Endothelial cell of umbilical vein (primary cell): Measurements from ENCODE around the gene KLK1. TPM values are rescaled to one million over a fixed set of nuclear protein-coding genes. Genes with fewer than 3 reads are reported as not detected.

Experiments used
- BruUV-seq: library from RNA; stranded (reverse); fragments of 400-500 nt; replicated peaks from 2 replicates; lab custom pipeline; 2021; lab: Mats Ljungman, UMichigan
- CTCF ChIA-PET: fragments of 300-600, 350-600 bp; sonication (Branson Sonifier 250); formaldehyde crosslinking; loops from one replicate; lab custom pipeline; 2021; ENCODE audit warnings: antibody characterized with exemption, inconsistent platforms; lab: Charles Lee
- POLR2A ChIA-PET: fragments of 300-600, 350-600 bp; sonication (Branson Sonifier 250); formaldehyde crosslinking; loops from one replicate; lab custom pipeline; 2021; ENCODE audit warnings: antibody characterized with exemption, inconsistent platforms; lab: Charles Lee
- DNase-seq: peaks from one replicate; pipeline ENCODE4 v3.0.0-alpha.2; 2011; ENCODE audit warnings: low read depth, low spot score
- FAIRE-seq: peaks from 2 replicates; lab custom pipeline; 2011; peaks lifted over from hg19 to GRCh38; lab: Jason Lieb, UNC
- H2AFZ ChIP-seq: 2 replicates; pipeline ENCODE4 v1.6.0; 2012; ENCODE audit warnings: low read depth, low read length, control low read depth, inconsistent platforms
- H3K27ac ChIP-seq: 2 replicates; pipeline ENCODE4 v1.5.1; 2011; ENCODE audit warnings: low read depth, mild to moderate bottlenecking, control low read depth, low read length, moderate library complexity; ENCODE audit not compliant: insufficient read depth
- H3K27me3 ChIP-seq, 2 experiments: 2 replicates each; pipeline versions ENCODE4 v1.6.0 to v1.6.1; 2011; ENCODE audit warnings: low read length in 2 of 2, mixed read lengths in 1 of 2; ENCODE audit not compliant: control insufficient read depth in 2 of 2, insufficient read depth in 2 of 2
- H3K36me3 ChIP-seq, 2 experiments: 2 replicates in 1 of 2; 3 replicates in 1 of 2; pipeline ENCODE4 v1.5.1; 2011; ENCODE audit warnings: low read length in 2 of 2, mild to moderate bottlenecking in 1 of 2, moderate library complexity in 1 of 2; ENCODE audit not compliant: control insufficient read depth in 2 of 2, insufficient read depth in 2 of 2; ENCODE audit errors: extremely low read depth in 1 of 2
- H3K4me1 ChIP-seq: 3 replicates; pipeline ENCODE4 v1.5.1; 2011; ENCODE audit warnings: mild to moderate bottlenecking, low read length; ENCODE audit not compliant: control insufficient read depth, insufficient read depth; ENCODE audit errors: extremely low read depth
- H3K4me2 ChIP-seq: 2 replicates; pipeline ENCODE4 v1.6.1; 2011; ENCODE audit warnings: low read length, control low read depth, mixed read lengths; ENCODE audit not compliant: insufficient read depth
- H3K4me3 ChIP-seq, 3 experiments: fragments of 200-600 bp in 1 of 3; sonication (generic), shearing (Covaris generic) in 1 of 3; replicated peaks in 1 of 3; 2 replicates each; pipeline ENCODE4 v1.5.1; 2011 to 2016; ENCODE audit warnings: control low read depth in 3 of 3, low read length in 3 of 3, mild to moderate bottlenecking in 2 of 3, inconsistent platforms in 1 of 3, low read depth in 1 of 3, moderate library complexity in 1 of 3; ENCODE audit not compliant: insufficient read depth in 1 of 3
- H3K79me2 ChIP-seq: 2 replicates; pipeline ENCODE4 v1.6.0; 2012; ENCODE audit warnings: low read length, inconsistent platforms; ENCODE audit not compliant: control insufficient read depth, insufficient read depth
- H3K9ac ChIP-seq: replicated peaks from 2 replicates; pipeline ENCODE3; 2011; ENCODE audit warnings: low read length, control low read depth; ENCODE audit not compliant: insufficient read depth; ENCODE audit errors: extremely low read depth
- H3K9me1 ChIP-seq: replicated peaks from 3 replicates; pipeline ENCODE4 v1.6.0; 2011; ENCODE audit warnings: mild to moderate bottlenecking, low read length; ENCODE audit not compliant: control insufficient read depth, insufficient read depth; ENCODE audit errors: extremely low read depth
- H3K9me3 ChIP-seq: replicated peaks from 2 replicates; pipeline ENCODE4 v1.5.1; 2012; ENCODE audit warnings: low read length, inconsistent platforms; ENCODE audit not compliant: control insufficient read depth, insufficient read depth
- H4K20me1 ChIP-seq: replicated peaks from 2 replicates; pipeline ENCODE3; 2011; ENCODE audit warnings: mild to moderate bottlenecking, low read length; ENCODE audit not compliant: control insufficient read depth, insufficient read depth; ENCODE audit errors: extremely low read depth
- EZH2 ChIP-seq: IDR thresholded peaks from 2 replicates; pipeline ENCODE4 v1.6.1; 2012; ENCODE audit warnings: borderline replicate concordance, low read depth, mild to moderate bottlenecking, moderate library complexity, low read length, inconsistent platforms; ENCODE audit not compliant: severe bottlenecking
- FOS ChIP-seq: IDR thresholded peaks from 2 replicates; pipeline ENCODE4 v1.6.1; 2011; ENCODE audit warnings: mild to moderate bottlenecking, low read length, moderate library complexity, borderline replicate concordance; ENCODE audit not compliant: insufficient read depth
- GATA2 ChIP-seq: IDR thresholded peaks from 2 replicates; pipeline ENCODE4 v1.7.0; 2011; ENCODE audit warnings: low read depth, mild to moderate bottlenecking, moderate library complexity, mixed read lengths, low read length; ENCODE audit not compliant: insufficient read length, insufficient read depth
- JUN ChIP-seq: IDR thresholded peaks from 2 replicates; pipeline ENCODE4 v1.6.1; 2011; ENCODE audit warnings: borderline replicate concordance, low read depth; ENCODE audit not compliant: insufficient read length, insufficient read depth
- MYC ChIP-seq: IDR thresholded peaks from one replicate; pipeline ENCODE4 v1.6.1; 2011; ENCODE audit warnings: mild to moderate bottlenecking, low read depth, low read length
- POLR2A ChIP-seq: IDR thresholded peaks from 2 replicates; pipeline ENCODE4 v1.6.1; 2012; ENCODE audit warnings: low read depth, mild to moderate bottlenecking, control low read depth, low read length
- POLR2AphosphoS5 ChIP-seq: IDR thresholded peaks from 2 replicates; pipeline ENCODE4 v1.6.1; 2012; ENCODE audit warnings: low read depth, mild to moderate bottlenecking, control low read depth, low read length, moderate library complexity; ENCODE audit not compliant: insufficient read depth
- dilution Hi-C: fragments of 300-500 bp; cut with MboI; formaldehyde crosslinking; loops from one replicate; pipeline ENCODE4 v1.15.0; 2019; ENCODE audit warnings: low sequenced_read_pairs; ENCODE audit not compliant: extremely low pct_ligation_motif_present
- intact Hi-C: fragments of 100-400 bp; cut with micrococcal nuclease; formaldehyde crosslinking; loops from one replicate; pipeline ENCODE4 v1.10.0; 2022
- polyA plus RNA-seq, 4 experiments: library from polyadenylated mRNA; depleted of rRNA in 3 of 4; stranded (reverse) in 3 of 4; unstranded in 1 of 4; fragments of >200 nt; gene quantifications; 2 replicates each; pipeline versions ENCODE4 v1.2.1 to v1.2.3, GENCODE V29; 2011 to 2012; ENCODE audit warnings: missing spikeins in 1 of 4
- total RNA-seq: library from RNA; stranded (reverse); gene quantifications from 2 replicates; pipeline ENCODE4 v1.2.3, GENCODE V29; 2021
- TF ChIP-seq, protein P1 (sequence below), 2 donors: IDR thresholded peaks; 1 replicate in 1 of 2; 2 replicates in 1 of 2; pipeline ENCODE4 v1.5.1; 2011; ENCODE audit warnings: low read length in 2 of 2, mild to moderate bottlenecking in 2 of 2, moderate library complexity in 2 of 2, control low read depth in 1 of 2, inconsistent platforms in 1 of 2, low read depth in 1 of 2; ENCODE audit not compliant: insufficient read depth in 1 of 2; ENCODE audit errors: extremely low read depth in 1 of 2

The KLK1 gene
- total and polyA plus RNA-seq, 2 donors (not counting 3 experiments of a cell fraction or from before 2014, with no cell fraction given): 0.08 TPM; not detected in 1

DNA sequence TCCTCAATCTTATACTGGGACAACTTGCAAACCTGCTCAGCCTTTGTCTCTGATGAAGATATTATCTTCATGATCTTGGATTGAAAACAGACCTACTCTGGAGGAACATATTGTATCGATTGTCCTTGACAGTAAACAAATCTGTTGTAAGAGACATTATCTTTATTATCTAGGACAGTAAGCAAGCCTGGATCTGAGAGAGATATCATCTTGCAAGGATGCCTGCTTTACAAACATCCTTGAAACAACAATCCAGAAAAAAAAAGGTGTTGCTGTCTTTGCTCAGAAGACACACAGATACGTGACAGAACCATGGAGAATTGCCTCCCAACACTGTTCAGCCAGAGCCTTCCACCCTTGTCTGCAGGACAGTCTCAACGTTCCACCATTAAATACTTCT, 27.2 kb upstream of the KLK1 start:
- POLR2A ChIA-PET: no interaction called here
- no peaks in the 10 kb centered on the region for H3K4me1 ChIP-seq
- no peak for FAIRE-seq
- no peaks in the 10 kb centered on the region for H3K27me3 ChIP-seq
- no peak overlapping the region for H2AFZ ChIP-seq
- no peak overlapping the region for H3K9ac ChIP-seq
- H3K79me2 ChIP-seq: no peaks in the 10 kb centered on the region
- no peaks in the 10 kb centered on the region for H3K36me3 ChIP-seq
- CTCF ChIA-PET: no interaction called here
- H3K4me2 ChIP-seq: no peak overlapping the region
- H3K9me1 ChIP-seq: no peaks in the 10 kb centered on the region
- BruUV-seq: no TSS peak
- dilution Hi-C loops (no loop called here), intact Hi-C loops (no loop called here)
- DNase-seq: no peak
- no peak overlapping the region for H3K4me3 ChIP-seq
- no peak overlapping the region for H3K27ac ChIP-seq
- TF ChIP-seq EZH2: no peak
- no peak for TF ChIP-seq POLR2A
- TF ChIP-seq MYC: no peak
- no peak for TF ChIP-seq GATA2
- TF ChIP-seq POLR2AphosphoS5: no peak
- no peak for TF ChIP-seq JUN
- H3K9me3 ChIP-seq: no peaks in the 10 kb centered on the region
- H4K20me1 ChIP-seq: no peaks in the 10 kb centered on the region

DNA sequence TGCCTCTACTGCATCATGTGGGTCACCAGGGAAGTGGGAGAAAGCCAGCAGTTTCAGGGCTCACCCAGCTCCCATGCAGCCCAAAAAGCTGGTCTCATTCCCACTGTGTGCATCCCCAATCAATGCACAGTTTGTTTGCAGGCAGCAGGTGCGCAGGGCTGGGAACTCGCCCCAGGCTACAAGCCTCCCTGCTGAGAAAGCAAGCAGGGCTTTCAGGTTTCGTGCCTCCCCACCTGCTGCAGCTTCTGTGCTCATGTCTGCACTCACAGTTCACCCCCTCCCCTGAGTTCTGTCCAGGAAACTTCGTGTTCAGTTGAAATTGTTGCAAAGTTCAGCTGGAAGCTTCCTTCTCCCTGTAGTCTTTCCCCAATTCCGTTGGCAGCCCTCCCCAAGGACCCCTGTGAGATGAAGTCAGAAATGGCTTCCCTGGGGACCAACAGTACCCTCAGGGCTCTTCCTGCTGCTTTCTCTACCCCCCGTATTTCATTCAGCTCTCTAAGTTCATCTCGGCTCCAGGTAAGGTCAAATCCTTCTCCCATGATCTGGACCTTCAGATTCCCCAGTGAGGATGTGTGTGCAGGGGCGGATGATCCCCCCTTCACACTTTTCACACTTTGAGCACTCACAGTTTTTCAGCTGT, 20.8 kb upstream of the KLK1 start:
- no peaks in the 10 kb centered on the region for H4K20me1 ChIP-seq
- DNase-seq (no peak), FAIRE-seq (no peak)
- no TSS peak for BruUV-seq
- no peak overlapping the region for H3K4me3 ChIP-seq
- H3K9me3 ChIP-seq: no peaks in the 10 kb centered on the region
- no peaks in the 10 kb centered on the region for H3K36me3 ChIP-seq
- intact Hi-C loops (no loop called here), dilution Hi-C loops (no loop called here)
- no peak overlapping the region for H3K9ac ChIP-seq
- H3K4me2 ChIP-seq: no peak overlapping the region
- CTCF ChIA-PET: no interaction called here
- TF ChIP-seq, protein P1, sequence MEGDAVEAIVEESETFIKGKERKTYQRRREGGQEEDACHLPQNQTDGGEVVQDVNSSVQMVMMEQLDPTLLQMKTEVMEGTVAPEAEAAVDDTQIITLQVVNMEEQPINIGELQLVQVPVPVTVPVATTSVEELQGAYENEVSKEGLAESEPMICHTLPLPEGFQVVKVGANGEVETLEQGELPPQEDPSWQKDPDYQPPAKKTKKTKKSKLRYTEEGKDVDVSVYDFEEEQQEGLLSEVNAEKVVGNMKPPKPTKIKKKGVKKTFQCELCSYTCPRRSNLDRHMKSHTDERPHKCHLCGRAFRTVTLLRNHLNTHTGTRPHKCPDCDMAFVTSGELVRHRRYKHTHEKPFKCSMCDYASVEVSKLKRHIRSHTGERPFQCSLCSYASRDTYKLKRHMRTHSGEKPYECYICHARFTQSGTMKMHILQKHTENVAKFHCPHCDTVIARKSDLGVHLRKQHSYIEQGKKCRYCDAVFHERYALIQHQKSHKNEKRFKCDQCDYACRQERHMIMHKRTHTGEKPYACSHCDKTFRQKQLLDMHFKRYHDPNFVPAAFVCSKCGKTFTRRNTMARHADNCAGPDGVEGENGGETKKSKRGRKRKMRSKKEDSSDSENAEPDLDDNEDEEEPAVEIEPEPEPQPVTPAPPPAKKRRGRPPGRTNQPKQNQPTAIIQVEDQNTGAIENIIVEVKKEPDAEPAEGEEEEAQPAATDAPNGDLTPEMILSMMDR (IDR thresholded peaks at IDR 0.05; ENCODE audit: extremely low read depth in 1 of 2, insufficient read depth in 1 of 2, low read depth in 1 of 2, low read length in 2 of 2): no peak
- TF ChIP-seq MYC (no peak), JUN (no peak), GATA2 (no peak), EZH2 (no peak), POLR2AphosphoS5 (no peak), FOS (no peak)
- H3K9me1 ChIP-seq: no peaks in the 10 kb centered on the region
- H3K4me1 ChIP-seq: no peaks in the 10 kb centered on the region
- H3K27ac ChIP-seq: no peak overlapping the region
- H2AFZ ChIP-seq: no peak overlapping the region
- H3K79me2 ChIP-seq: no peaks in the 10 kb centered on the region
- H3K27me3 ChIP-seq: no peaks in the 10 kb centered on the region
- POLR2A ChIA-PET: no interaction called here
